ENCODE measurements around the gene STAT5B. TPM values are rescaled to one million over a fixed set of nuclear protein-coding genes. Genes with fewer than 3 reads are reported as not detected.
"Not testable (repeated sequence)": the region's sequence is repeated elsewhere in the genome, so short reads cannot be mapped to it uniquely, and the experiment has no call there.

Gene STAT5B
- total RNA-seq, 1 experiment from 2014 or later: 42.9 TPM

GRCh38 chr17:42305543-42306384, 29.6 kb upstream of the STAT5B start:
- no peak overlapping the region for H3K27ac ChIP-seq (ENCODE audit: insufficient read length, low read depth, low read length)
- Mint-ChIP-seq H3K27ac (peak overlapping the region; percentile 16 to 88 (median 67); a peak in 5 of 7 replicates), H3K9me3 (no peaks in the 10 kb centered on the region), H3K4me1 (peaks cover 12 to 15% of the 10 kb centered on the region in 2 experiments), H3K36me3 (ENCODE audit: insufficient read depth in 1 of 3, low read depth in 3 of 3) (peaks cover 0 to 4% (median 3%) of the 10 kb centered on the region in 3 experiments; a peak in 3 of 7 replicates), H3K27me3 (ENCODE audit: low read depth) (peaks cover 6% of the 10 kb centered on the region), H3K4me3 (no peak overlapping the region)
- H4K5ac ChIP-seq (ENCODE audit: insufficient read length, low read depth, low read length): no peak overlapping the region
- no CpG with 5 or more reads among the region's 18 CpGs for WGBS (ENCODE audit: extremely low coverage, insufficient read length, low lambda C conversion rate)
- H3K23me2 ChIP-seq (ENCODE audit: insufficient read length, low read depth, low read length, poor library complexity, severe bottlenecking): no peaks in the 10 kb centered on the region
- no peak overlapping the region for H3K14ac ChIP-seq (ENCODE audit: insufficient read depth, low read length)
- no peak overlapping the region for H2AFZ ChIP-seq (ENCODE audit: low read length)
- H2AK5ac ChIP-seq (ENCODE audit: insufficient read length, low read length): no peak overlapping the region
- no peaks in the 10 kb centered on the region for H3K27me3 ChIP-seq (ENCODE audit: insufficient read depth, low read length)
- no peak overlapping the region for H2BK20ac ChIP-seq (ENCODE audit: low read depth, low read length, poor library complexity, severe bottlenecking)
- no peak overlapping the region for H3K23ac ChIP-seq (ENCODE audit: insufficient read length, low read depth, low read length)
- H3K4me2 ChIP-seq (ENCODE audit: insufficient read depth, insufficient read length, low read length): no peak overlapping the region
- H3K4me1 ChIP-seq (ENCODE audit: insufficient read depth, low read length): peaks cover 2% of the 10 kb centered on the region; the same call in 1 of the 2 replicates
- no peak overlapping the region for H3K4ac ChIP-seq (ENCODE audit: low read depth, low read length)
- H3K9me3 ChIP-seq (ENCODE audit: control insufficient read depth, low read depth, low read length): no peaks in the 10 kb centered on the region
- no peak overlapping the region for H3K18ac ChIP-seq (ENCODE audit: insufficient read length, low read depth, low read length)
- H3K79me2 ChIP-seq (ENCODE audit: insufficient read depth, low read length): no peaks in the 10 kb centered on the region
- H3K79me1 ChIP-seq (ENCODE audit: insufficient read depth, low read depth, low read length, poor library complexity, severe bottlenecking): no peaks in the 10 kb centered on the region
- no peak overlapping the region for H2BK12ac ChIP-seq (ENCODE audit: insufficient read length, low read depth, low read length)
- no peak overlapping the region for H4K8ac ChIP-seq (replicated peaks; ENCODE audit: insufficient read length, low read depth, low read length)
- TF ChIP-seq CTCF (conservative IDR thresholded peaks at IDR 0.05): no peak
- no peak overlapping the region for H2BK15ac ChIP-seq (ENCODE audit: low read depth, low read length)
- no peak overlapping the region for H2BK5ac ChIP-seq (ENCODE audit: insufficient read length, low read length)
- no peak overlapping the region for H2BK120ac ChIP-seq (ENCODE audit: low read depth, low read length, poor library complexity, severe bottlenecking)
- H4K20me1 ChIP-seq (ENCODE audit: control insufficient read depth, insufficient read depth, insufficient read length): no peaks in the 10 kb centered on the region
- no peak overlapping the region for H3K56ac ChIP-seq (ENCODE audit: insufficient read length, low read depth, low read length)
- no peak overlapping the region for H4K91ac ChIP-seq (ENCODE audit: insufficient read length, low read depth, low read length)
- no peak overlapping the region for H3K9ac ChIP-seq (ENCODE audit: extremely low read depth, insufficient read length, low read length)
- DNase-seq: no peak
- no peak overlapping the region for H3T11ph ChIP-seq (ENCODE audit: low read length)

GRCh38 chr17:42305031-42305330, 28.8 kb upstream of the STAT5B start:
- H3K27ac ChIP-seq (ENCODE audit: insufficient read length, low read depth, low read length); H3K23ac ChIP-seq (ENCODE audit: insufficient read length, low read depth, low read length); H3T11ph ChIP-seq (ENCODE audit: low read length); H3K79me1 ChIP-seq (ENCODE audit: insufficient read depth, low read depth, low read length, poor library complexity, severe bottlenecking); H3K18ac ChIP-seq (ENCODE audit: insufficient read length, low read depth, low read length); H2BK120ac ChIP-seq (ENCODE audit: low read depth, low read length, poor library complexity, severe bottlenecking); H3K14ac ChIP-seq (ENCODE audit: insufficient read depth, low read length); H3K9me3 ChIP-seq (ENCODE audit: control insufficient read depth, low read depth, low read length); H3K9me3 Mint-ChIP-seq; H3K9ac ChIP-seq (ENCODE audit: extremely low read depth, insufficient read length, low read length); H2AK5ac ChIP-seq (ENCODE audit: insufficient read length, low read length); H2BK20ac ChIP-seq (ENCODE audit: low read depth, low read length, poor library complexity, severe bottlenecking); H3K4me1 Mint-ChIP-seq; H2BK5ac ChIP-seq (ENCODE audit: insufficient read length, low read length); H3K4me2 ChIP-seq (ENCODE audit: insufficient read depth, insufficient read length, low read length); H3K27me3 Mint-ChIP-seq (ENCODE audit: low read depth); H3K4me3 Mint-ChIP-seq; H2BK12ac ChIP-seq (ENCODE audit: insufficient read length, low read depth, low read length); H3K27ac Mint-ChIP-seq; H4K8ac ChIP-seq (replicated peaks; ENCODE audit: insufficient read length, low read depth, low read length); H3K36me3 Mint-ChIP-seq (ENCODE audit: insufficient read depth in 1 of 3, low read depth in 3 of 3); DNase-seq; H3K23me2 ChIP-seq (ENCODE audit: insufficient read length, low read depth, low read length, poor library complexity, severe bottlenecking); H2AFZ ChIP-seq (ENCODE audit: low read length); H3K4ac ChIP-seq (ENCODE audit: low read depth, low read length); H4K5ac ChIP-seq (ENCODE audit: insufficient read length, low read depth, low read length); H3K4me1 ChIP-seq (ENCODE audit: insufficient read depth, low read length); H4K20me1 ChIP-seq (ENCODE audit: control insufficient read depth, insufficient read depth, insufficient read length); H3K79me2 ChIP-seq (ENCODE audit: insufficient read depth, low read length); H3K27me3 ChIP-seq (ENCODE audit: insufficient read depth, low read length); H3K56ac ChIP-seq (ENCODE audit: insufficient read length, low read depth, low read length); H4K91ac ChIP-seq (ENCODE audit: insufficient read length, low read depth, low read length); H2BK15ac ChIP-seq (ENCODE audit: low read depth, low read length): not testable (repeated sequence)
- no CpG with 5 or more reads among the region's 6 CpGs for WGBS (ENCODE audit: extremely low coverage, insufficient read length, low lambda C conversion rate)

Data from H9 (cell line).